Hepatic stellate cell (primary cell): Measurements from ENCODE around the gene DYNC1H1.

Source experiments
- DNase-seq: peaks from one replicate; pipeline ENCODE4 v3.0.0; 2011; ENCODE audit warnings: low spot score

DYNC1H1 gene

DNA sequence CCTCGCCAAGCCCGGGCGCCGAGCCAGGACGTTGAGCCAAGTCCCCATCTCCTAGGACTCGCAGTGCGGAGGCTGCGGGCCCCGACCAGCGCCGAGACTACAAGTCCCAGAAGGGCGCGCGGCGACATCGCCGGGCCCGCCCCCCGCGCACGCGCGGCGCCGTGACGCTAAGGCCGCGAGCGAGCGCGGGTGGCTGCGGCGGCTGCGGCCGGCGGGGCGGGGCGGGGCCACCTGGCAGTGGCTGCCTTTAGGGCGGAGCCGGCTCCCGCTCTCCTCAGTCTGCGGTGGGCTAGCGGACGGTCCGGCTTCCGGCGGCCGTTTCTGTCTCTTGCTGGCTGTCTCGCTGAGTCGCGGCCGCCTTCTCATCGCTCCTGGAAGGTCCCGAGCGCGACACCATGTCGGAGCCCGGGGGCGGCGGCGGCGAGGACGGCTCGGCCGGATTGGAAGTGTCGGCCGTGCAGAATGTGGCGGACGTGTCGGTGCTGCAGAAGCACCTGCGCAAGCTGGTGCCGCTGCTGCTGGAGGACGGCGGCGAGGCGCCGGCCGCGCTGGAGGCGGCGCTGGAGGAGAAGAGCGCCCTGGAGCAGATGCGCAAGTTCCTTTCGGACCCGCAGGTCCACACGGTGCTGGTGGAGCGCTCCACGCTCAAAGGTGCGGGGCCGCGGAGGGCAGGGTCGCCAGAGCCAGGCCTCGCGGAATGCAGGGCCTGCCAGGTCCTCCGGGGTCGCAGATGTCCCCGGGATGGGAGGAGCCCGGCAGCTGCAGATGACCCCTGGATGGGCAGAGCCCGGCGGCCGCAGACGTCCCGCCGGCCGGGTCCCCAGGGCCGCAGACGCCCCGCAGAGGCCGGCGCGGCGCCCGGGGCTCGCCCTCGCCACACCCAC, at the start of gene DYNC1H1:
Gene DYNC1H1, plus strand, starts transcription at position 277 of the 884 bp plus-strand sequence. Its CDS starts 119 bp downstream, at position 396.
- DNase-seq, result peak; percentile 87

DNA sequence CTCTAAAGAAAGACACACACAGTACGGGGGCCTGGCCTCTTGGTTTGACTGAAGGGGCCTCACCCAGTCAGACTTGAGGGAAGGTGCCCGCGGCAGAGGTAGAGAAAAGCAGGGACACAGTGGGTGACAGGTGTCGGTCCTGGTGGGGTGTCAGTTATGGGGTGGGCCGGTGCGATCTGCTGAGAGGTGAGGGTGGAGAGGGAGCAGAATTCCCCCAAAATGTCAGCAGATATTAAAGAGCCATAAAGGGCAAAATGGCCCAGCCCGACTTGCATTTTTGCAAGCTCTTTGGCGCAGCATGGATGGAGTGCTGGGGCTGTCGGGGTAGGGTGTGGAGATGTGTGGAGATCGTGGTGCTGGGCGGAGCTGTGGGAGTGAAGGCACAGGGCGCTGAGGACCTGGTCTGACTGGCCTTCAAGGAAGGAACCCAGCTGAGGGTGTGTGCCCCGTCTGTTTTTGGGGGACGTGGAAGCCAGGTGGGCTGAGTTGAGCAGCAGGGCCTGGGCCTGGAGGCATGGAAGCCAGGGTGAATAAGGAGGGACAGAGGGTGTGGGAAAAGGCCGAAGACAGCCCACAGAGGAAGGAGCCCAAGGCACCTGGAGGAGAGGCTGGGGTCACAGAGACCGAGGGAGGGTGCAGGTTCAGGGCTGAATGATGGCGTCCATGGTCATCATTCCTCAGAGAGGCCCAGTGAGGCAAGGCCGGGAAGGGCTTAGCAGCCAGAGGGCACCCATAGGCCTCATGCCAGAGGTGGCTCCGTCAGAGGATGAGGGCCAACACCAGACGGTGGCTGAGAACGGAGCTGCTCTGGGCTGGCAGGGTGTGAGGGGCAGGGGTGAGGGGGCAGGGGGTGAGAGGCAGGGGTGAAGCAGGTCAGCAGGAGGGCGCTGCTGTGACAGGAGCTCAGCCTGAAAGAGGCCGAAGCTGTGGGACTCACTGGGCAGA, 48.2 kb upstream of the DYNC1H1 start:
- no peak for DNase-seq

DNA sequence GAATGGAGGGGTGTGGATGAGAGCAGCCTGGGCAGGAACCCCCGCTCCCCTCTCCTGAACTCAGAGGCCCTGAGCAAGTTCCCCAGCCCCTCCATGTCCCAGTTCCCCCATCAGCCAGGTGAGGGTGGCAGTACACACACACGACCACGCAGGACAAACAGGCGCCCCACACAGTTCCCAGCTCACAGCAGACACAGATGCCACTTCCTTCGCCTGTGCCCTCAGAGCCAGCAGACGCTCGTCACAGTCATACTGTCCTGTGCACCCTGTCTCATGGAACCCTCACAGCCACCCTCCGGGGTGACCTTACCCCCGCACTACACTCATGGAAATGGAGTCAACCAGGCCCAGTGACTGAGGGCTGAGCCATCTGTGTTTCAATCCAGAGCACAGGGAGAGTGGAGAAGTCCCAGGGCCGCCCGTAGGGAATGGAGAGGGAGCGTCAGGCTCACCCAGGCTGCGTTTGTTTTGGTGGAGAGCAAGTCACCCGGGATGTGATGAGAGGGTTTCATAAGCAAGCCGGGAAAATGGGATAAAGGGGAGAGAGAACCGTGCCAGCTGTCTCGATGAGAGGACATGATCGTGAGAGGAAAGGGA, 47.5 kb upstream of the DYNC1H1 start:
- no peak for DNase-seq

DNA sequence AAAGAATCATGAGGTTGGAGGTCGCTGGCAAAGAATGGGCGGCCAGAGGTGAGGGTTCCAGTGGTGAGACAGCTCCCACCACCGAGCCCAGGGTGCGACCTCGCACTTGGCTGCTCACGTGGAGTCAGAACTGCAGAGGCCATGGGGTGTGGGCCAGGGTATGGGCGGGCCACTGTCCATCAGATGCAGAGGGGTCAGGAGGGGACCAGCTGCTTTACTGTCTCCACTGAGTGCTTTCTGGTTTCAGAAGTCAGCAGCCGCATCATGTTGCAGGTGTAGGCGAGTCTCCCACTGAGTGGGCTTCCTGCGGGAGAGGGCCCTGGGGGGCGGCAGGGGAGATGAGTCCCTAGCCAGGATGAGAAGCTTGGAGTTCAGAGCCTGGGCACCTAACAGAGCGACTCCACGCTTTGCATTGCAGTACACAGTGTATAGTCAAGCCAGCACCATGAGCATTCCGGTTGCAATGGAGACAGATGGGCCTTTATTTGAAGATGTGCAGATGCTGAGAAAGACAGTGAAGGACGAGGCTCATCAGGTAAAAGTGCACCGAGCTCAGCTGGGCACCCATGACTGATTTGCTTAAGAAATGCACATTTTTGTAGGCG, 46.9 kb upstream of the DYNC1H1 start:
- no peak for DNase-seq

DNA sequence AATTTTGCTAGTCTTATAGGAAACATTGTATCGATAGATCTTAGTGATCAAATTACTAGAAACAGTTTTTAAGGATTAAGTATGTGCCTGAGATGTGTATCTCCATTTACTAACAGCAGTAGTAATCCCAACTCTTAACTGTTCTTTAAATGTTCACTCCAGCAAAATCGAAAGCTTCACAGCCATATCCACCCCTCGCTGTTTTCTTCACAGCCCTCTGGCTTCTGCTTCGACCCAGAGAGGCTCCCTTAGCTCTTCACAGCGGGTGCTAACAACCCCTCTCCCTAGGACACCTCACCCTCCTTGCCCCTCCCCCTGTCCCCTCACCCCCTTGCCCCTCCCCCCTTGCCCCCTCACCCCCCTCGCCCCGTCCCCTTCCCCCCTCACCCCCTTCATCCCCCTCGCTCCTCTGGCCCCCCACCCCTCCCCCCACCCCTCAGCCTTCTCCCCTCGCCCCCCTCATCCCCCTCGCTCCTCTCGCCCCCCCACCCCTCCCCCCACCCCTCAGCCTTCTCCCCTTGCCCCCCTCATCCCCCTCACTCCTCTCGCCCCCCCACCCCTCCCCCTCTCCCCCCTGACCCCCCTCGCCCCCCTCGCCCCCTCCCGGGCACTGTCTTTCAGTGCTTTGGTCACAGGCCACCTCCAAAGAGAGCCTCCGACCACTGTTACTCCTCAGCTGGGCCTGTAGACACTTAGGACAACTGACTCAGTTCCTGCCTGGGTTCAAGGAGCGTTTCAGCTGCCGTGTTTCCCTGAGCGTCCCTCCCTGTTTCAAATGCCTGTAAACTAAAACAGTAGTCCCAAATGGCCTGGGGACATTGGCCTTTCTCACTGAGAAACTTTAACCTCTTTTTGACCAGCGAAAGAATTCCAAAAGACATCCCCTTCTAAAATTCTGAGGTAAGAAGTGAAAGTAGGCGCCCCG, 46.0 kb upstream of the DYNC1H1 start:
- no peak for DNase-seq

DNA sequence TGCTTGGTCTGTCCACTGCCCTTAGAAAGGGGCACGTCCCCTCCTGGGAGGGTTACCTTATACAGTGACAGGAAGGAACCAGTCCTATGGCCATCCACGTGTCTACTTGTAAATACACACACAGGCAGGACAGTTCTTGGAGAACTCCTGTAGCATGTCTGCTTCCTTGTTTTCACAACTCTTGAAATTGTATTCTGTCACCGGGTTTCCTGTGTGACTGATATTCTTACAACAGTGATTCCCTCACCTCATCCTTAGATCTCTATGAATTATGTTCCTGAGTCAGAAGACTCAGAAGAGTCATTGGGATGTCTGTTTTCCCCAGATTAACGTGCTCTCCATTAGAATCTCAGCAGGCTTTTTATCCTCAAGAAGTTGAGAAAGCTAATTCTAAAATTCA, 44.1 kb upstream of the DYNC1H1 start:
- no peak for DNase-seq

DNA sequence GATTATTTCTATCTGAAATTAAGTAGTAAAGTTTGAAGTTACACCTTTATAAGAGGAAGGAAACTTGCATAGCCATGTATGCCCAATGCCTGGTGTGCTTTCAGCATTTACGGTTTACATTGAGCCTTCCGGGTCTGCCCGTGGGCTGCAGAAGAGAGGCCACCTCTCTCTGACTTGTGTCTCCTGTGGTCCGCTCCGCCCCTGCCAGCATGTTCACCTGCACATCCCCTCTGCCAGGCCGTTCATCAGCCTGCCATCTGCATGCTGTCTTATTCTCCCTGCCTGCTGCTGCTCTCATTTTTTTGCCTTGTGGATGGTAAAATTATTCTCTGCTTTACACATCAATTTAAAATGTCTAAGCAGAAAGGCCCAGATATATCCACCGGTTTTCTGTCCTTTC, 41.5 kb upstream of the DYNC1H1 start:
- no peak for DNase-seq

DNA sequence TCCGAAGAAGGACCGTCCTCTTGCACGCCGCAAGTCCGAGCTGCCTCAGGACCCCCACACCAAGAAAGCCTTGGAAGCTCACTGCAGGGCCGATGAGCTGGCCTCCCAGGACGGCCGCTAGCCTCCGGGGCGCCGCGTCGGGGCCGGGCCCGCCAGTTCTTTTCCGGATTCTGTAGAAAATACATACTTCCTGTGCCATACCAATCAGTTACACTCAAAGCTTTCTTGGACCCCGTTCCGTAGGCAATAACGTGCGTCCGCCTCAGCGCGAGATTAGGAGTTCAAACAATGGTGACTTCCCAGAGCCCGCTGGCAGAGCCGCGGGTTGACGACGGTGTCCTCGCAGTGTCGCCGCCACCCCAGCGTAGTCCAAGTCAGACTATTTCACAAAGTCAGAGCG, 39.2 kb upstream of the DYNC1H1 start:
- no peak for DNase-seq

DNA sequence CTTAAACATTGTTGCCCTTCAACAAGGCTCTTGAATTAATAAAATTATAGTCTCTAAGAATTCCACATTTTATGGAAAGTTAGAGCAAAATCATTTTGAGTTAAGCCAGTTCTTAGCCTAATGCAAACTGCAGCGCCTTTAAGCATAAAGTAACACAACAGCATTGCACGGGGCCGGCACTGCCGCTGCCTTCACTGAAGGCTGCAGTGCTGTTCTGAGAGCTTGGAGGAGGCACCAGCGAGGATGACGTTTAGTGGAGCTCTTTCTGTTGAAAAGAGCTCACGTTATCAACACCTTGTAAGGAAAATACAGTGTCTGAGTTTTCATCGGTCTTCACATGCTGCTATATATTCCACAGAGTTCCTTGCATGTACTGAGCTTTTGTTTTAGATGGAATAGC, 38.3 kb upstream of the DYNC1H1 start:
- no peak for DNase-seq

DNA sequence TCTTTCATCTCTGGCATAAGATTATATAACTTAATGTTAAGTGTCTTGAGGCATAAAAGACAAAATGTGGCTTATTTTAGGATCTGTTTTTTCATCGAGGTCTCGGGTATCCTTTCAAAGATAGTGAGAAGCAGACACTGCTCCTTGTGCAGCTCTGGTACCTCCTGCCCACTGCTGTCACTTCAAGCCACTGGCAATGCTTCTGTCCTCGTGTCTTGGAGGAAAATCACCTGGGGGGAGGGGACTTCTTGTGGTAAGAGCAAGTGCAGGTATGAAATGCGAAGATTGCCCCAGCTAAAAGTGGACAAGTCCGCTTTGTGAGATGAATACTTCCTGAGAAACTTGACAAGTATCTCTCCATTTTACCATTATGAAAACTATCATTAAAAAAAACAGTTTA, 37.8 kb upstream of the DYNC1H1 start:
- DNase-seq, result no peak

DNA sequence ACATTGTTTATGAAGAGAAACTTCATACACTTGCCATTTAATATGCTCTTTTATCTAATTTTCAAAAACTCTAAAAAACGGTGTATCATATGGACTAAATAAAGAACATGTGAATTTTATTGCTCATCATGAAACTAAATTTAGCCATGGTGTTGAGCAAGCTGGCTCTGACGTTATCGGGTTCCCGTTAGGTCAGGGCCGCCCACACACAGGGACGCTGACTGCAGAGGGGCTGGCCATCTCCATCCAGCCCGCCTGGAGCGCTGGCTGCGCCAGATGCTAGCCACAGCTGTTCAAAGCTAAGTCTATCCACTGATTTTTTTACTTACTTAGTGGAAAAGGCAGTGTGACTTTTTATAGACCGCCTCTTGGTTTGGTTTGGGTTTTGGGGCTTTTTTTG, 36.5 kb upstream of the DYNC1H1 start:
- DNase-seq, result peak; percentile 96

DNA sequence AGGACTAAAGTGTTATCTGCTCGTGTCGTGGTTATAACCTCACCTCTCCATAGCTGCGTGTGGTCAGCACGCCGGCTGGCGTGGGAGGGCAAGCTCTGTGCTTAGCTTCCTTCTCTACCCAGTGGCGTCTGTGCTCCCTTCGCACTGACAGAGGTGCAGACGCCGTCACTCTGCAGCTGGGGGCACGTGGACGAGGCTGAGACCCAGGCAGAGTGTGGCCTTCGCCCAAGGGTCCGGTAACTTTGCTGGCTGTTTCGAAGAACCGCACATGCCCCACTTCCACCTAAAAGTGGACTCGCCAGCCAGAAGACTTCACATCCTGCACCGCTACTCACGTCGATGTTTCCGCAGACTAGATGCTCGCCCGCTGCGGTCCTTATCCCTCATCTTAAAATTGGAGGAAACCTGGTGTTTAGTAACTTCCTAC, 35.9 kb upstream of the DYNC1H1 start:
- no peak for DNase-seq

DNA sequence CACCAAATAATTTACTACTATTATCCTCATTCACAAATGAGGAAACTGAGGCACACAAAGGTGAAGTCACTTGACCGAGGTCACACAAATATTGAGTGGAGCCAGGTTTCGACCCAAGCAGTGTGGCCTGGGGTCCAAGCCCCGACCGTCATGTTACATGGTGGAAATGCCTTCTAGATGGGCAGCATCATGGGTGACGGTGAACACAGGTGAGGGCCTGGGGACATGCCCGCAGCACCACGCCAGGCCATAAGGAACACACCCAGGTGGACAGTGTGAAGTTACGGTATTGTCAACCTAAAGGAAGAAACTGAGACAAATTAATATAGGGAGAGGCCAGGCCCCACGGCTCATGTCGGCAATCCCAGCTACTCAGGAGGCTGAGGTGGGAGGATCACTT, 35.3 kb upstream of the DYNC1H1 start:
- no peak for DNase-seq

DNA sequence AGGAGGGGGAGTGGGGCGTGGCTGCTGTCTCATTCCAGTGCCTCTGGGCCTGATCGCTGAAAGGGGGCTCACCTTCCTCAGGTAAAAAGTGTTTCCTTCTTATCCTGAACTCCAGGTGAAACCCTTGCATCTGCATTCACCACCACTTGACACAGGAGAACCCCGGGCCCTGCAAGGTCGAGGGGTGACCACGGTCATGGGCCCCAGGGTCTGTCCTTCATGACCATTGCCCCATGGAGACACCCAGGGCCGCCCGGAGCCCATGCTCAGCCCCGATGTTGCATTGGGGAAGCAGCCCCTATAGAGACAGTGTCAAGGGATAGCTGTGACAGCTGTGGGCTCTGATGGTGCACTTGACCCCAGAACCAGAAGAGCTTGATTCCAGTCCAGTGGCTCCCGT, 34.4 kb upstream of the DYNC1H1 start:
- DNase-seq, result no peak

DNA sequence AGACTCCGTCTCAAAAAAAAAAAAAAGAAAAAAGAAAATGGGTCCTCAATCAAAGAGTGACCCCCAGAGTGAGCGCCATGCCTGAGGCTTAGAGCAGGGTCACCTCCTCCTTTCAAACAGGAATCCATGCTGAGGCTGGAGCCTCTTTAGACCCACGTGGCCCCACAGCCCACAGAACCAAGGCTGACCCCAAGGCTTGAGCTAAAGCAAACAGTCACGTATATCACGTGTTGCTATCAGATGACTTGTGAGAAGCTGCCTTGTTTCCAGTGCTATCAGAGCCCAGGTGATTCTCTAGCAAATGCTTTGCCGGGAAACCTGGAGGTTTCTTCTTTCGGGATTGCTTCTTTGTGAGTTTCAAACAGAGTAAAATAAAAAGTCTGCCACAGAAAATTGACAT, 31.7 kb upstream of the DYNC1H1 start:
- DNase-seq, result no peak

DNA sequence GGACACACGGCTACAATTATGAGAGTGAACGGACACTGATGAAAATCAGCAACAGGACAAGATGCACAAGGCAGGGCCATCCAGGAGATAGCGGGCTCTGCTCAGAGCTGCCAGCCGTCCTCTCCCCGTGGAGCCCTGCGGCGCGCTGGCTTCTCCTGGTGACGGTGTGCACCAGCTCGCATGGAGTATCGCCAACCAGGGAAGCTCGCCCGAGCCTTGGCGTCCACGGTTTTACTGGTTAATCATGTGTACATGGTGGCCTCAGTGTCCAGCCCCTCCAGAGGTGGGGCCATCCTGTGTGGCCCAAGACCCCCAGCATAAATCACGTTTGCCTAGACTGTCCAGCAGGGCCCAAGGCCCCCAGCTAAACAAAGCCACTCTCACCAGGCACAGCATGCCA, 31.2 kb upstream of the DYNC1H1 start:
- DNase-seq, result no peak

DNA sequence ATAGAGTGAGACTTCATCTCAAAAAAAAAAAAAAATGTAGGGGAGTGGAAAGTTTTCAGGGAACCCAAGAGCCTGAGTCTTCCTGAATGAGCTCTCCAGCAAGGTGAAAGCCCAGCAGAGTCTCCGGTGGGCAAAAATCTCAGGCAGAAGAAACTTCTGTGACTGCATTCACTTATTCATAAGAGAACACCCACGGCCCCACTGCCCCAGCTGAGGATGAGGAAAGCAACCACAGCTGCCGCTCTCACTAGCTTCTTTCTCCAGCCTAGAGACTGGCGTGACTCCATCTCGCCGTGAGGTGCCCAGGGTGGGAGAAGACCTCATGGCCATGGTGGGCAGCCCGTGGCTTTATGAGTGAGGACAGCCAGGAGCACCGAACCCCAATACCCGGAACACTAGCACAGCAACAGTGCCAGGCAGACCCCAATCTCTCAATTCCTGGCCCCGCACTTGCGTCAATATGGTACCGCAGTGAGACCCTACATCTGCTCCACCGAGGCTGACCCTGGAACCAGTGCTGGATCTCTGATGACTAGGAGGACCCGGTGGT, 29.7 kb upstream of the DYNC1H1 start:
- DNase-seq, result no peak

DNA sequence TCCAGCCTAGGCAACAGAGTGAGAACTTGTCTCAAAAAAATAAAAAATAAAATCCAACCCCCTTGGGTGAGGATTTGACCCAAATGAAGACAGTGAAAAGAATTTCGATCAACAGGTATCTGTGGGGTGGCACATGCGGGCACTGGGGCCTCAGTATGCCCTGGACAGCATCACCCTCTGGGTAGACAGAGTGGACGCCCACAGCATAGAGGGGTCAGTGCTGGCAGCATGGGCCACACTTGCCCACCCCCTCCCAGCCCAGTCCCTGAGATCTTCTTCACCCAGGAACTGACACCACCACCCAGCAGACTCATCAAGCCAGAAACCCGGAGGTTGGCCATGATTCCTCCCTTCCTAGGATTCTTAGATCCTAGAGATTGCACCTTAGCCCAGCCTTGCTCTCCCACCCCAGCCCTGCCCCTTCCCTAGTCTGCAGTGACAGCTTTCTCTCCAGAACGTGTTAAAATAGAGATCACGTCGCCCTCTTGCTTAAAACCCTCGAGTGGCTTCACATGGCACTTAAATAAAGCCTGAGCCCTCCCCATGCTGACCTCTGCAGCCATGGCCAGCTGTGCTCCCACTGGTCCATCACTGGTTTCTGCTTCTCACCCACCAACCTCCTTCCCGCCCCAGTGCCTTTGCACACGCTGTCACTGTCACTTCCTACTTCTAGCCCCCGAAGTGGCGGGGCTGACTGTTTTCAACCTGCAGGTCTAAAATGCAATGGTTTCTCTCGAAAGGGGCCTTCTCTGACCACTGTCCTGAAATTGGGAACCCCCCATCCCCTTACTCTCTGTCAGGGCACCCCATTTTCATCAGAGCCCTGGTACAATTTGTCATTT, 26.2 kb upstream of the DYNC1H1 start:
- no peak for DNase-seq

DNA sequence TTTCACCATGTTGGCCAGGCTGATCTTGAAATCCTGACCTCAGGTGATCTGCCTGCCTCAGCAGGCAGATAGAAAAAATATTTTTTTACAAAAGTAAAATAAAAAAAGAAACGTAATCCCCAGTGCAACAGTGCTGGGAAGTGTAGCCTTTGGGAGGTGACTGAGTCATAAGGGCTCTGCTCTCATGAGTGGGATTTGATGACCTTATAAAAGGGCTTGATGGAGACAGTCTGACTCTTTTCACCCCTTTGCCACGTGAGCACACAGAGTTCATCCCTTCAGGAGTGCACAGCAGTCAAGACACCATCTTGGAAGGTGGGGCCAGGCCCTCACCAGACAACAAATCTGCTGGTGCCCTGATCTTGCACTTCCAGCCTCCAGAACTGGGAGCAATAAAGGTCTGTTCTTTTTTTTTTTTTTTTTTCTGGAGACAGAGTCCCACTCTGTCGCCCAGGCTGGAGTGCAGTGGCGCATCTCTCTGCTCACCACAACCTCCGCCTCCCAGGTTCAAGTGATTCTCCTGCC, 24.7 kb upstream of the DYNC1H1 start:
- no peak for DNase-seq

DNA sequence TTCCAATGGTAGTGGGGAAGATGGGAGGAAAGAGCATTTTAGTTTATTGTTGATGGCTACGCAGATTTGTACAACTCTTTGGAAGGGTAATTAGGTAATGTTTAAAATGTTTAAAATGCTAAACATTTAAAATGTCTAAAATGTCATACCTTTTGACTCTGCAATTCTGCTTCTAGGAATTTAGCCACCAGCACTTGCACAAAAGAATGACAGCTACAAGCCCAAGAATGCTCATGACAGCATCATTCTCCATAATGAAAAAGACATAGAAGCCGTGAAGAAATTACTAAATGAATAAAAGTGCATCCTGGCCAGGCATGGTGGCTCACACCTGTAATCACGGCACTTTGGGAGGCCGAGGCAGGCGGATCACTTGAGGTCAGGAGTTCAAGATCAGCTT, 19.9 kb upstream of the DYNC1H1 start:
- DNase-seq, result no peak
